Neural cell (in vitro differentiated cells): ENCODE results near the gene FGF1.

Experiments used
- EZH2 ChIP-seq: fragments of 200-600, 300-800 bp; shearing (Covaris generic), sonication (generic); IDR thresholded peaks from 2 replicates; pipeline ENCODE4 v1.6.1; 2014; ENCODE audit warnings: antibody characterized with exemption, low read length, borderline replicate concordance, mild to moderate bottlenecking; ENCODE audit not compliant: insufficient read depth, poor library complexity, severe bottlenecking
- TAF1 ChIP-seq: IDR thresholded peaks from 2 replicates; pipeline ENCODE4 v1.6.1; 2012; ENCODE audit warnings: low read depth
- TF ChIP-seq, protein P1 (sequence below): fragments of 450-650 bp; IDR thresholded peaks from 2 replicates; pipeline ENCODE4 v1.5.1; 2014; ENCODE audit warnings: antibody characterized with exemption, mild to moderate bottlenecking, moderate library complexity; ENCODE audit not compliant: poor library complexity, severe bottlenecking

DNA sequence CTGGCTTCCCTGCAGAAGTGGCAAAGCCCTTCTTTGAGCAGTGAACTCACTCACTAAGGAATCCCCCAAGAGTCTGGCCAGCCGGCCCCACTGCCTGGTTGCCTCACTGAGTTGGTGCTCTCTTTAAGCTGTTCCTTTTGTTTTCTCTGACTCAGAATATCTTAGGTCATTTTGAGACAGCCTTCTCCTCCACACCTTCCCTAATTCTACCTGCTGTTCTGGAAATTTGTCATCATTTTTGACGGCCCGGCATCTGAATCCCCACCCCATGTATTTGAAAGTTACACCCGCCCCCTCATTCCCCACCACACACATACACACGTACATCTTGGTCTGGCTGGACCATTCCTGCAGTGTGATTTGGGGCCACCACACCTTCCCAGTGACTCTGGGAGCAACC lies 41.8 kb downstream of the FGF1 start:
- TF ChIP-seq, protein P1, sequence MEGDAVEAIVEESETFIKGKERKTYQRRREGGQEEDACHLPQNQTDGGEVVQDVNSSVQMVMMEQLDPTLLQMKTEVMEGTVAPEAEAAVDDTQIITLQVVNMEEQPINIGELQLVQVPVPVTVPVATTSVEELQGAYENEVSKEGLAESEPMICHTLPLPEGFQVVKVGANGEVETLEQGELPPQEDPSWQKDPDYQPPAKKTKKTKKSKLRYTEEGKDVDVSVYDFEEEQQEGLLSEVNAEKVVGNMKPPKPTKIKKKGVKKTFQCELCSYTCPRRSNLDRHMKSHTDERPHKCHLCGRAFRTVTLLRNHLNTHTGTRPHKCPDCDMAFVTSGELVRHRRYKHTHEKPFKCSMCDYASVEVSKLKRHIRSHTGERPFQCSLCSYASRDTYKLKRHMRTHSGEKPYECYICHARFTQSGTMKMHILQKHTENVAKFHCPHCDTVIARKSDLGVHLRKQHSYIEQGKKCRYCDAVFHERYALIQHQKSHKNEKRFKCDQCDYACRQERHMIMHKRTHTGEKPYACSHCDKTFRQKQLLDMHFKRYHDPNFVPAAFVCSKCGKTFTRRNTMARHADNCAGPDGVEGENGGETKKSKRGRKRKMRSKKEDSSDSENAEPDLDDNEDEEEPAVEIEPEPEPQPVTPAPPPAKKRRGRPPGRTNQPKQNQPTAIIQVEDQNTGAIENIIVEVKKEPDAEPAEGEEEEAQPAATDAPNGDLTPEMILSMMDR = no peak
- TF ChIP-seq EZH2 (no peak), TAF1 (no peak)
